ENCODE data around the gene RASSF6.

Gene RASSF6

DNA sequence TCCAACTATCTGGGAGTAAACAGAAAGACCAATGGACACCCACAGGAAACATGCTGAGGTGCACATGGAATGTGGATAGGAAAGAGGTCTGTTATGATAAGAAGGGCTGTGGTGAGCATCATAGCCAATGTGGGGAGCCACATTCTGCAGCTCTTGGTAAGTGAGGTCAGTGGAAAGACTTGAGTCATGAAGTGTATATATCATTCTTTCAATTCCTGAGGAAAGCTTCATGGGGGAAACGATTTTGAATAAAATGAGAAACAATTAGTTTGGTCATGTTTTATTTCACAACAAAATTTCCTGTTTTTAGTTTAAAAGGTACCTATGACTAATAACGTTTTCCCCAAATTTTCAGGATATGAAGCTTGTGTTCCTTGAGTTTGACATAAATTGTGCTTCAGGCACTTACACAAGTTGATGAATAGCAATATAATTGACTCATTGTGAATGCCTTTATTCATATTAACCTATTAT, 41.4 kb upstream of the RASSF6 start:
- no peaks in the 10 kb centered on the region for H3K9me2 ChIP-seq (replicated peaks; ENCODE audit: insufficient read depth, low read length)
- H3K27me3 ChIP-seq (ENCODE audit: low read length): no peaks in the 10 kb centered on the region
- H3K9me3 ChIP-seq (ENCODE audit: insufficient read depth, low read length): no peaks in the 10 kb centered on the region
- no peak overlapping the region for H3K9ac ChIP-seq (ENCODE audit: low read length)
- H2AFZ ChIP-seq (ENCODE audit: low read depth, low read length, severe bottlenecking): no peak overlapping the region
- no peak for TF ChIP-seq EZH2phosphoT487 (conservative IDR thresholded peaks at IDR 0.05; ENCODE audit: low read length)
- TF ChIP-seq, protein P1, sequence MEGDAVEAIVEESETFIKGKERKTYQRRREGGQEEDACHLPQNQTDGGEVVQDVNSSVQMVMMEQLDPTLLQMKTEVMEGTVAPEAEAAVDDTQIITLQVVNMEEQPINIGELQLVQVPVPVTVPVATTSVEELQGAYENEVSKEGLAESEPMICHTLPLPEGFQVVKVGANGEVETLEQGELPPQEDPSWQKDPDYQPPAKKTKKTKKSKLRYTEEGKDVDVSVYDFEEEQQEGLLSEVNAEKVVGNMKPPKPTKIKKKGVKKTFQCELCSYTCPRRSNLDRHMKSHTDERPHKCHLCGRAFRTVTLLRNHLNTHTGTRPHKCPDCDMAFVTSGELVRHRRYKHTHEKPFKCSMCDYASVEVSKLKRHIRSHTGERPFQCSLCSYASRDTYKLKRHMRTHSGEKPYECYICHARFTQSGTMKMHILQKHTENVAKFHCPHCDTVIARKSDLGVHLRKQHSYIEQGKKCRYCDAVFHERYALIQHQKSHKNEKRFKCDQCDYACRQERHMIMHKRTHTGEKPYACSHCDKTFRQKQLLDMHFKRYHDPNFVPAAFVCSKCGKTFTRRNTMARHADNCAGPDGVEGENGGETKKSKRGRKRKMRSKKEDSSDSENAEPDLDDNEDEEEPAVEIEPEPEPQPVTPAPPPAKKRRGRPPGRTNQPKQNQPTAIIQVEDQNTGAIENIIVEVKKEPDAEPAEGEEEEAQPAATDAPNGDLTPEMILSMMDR (IDR thresholded peaks at IDR 0.05; ENCODE audit: insufficient read depth, low read length, poor library complexity, severe bottlenecking): no peak
- no peaks in the 10 kb centered on the region for H4K20me1 ChIP-seq (ENCODE audit: low read depth, low read length)
- H3F3A ChIP-seq (ENCODE audit: insufficient read depth): no peaks in the 10 kb centered on the region
- H3K27ac ChIP-seq (ENCODE audit: low read depth, low read length): no peak overlapping the region
- H3K4me3 ChIP-seq (ENCODE audit: insufficient read depth, low read length, poor library complexity, severe bottlenecking): no peak overlapping the region
- no peaks in the 10 kb centered on the region for H3K79me2 ChIP-seq (ENCODE audit: insufficient read depth, low read length)
- no peak overlapping the region for H3K4me2 ChIP-seq (ENCODE audit: low read depth, low read length, poor library complexity, severe bottlenecking)
- H3K36me3 ChIP-seq (ENCODE audit: low read length): no peaks in the 10 kb centered on the region

DNA sequence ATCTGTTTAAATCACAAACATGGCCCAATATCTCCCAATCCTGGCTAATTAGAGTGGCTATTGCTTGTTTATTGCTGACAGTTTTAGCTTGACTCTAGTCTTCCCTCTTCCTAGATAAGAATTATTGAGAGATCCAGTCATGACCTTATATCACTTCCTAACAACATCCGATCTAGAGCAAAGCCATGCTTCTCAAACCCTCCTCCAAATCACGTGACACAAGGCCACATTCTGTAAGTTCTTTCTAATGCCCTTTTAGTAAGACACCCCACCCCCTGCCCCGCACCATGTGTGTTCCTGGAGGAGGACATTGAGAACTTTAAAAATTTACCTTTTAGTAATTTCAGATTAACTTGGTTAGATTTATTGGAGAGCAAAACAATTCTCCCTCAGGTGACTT, 40.6 kb upstream of the RASSF6 start:
- TF ChIP-seq, protein P1 (IDR thresholded peaks at IDR 0.05; ENCODE audit: insufficient read depth, low read length, poor library complexity, severe bottlenecking): no peak
- no peak for TF ChIP-seq EZH2phosphoT487 (conservative IDR thresholded peaks at IDR 0.05; ENCODE audit: low read length)
- H3K4me2 ChIP-seq (ENCODE audit: low read depth, low read length, poor library complexity, severe bottlenecking): no peak overlapping the region
- H3K36me3 ChIP-seq (ENCODE audit: low read length): no peaks in the 10 kb centered on the region
- no peaks in the 10 kb centered on the region for H3K9me3 ChIP-seq (ENCODE audit: insufficient read depth, low read length)
- no peak overlapping the region for H3K9ac ChIP-seq (ENCODE audit: low read length)
- H3K27ac ChIP-seq (ENCODE audit: low read depth, low read length): no peak overlapping the region
- no peaks in the 10 kb centered on the region for H3K27me3 ChIP-seq (ENCODE audit: low read length)
- no peaks in the 10 kb centered on the region for H3F3A ChIP-seq (ENCODE audit: insufficient read depth)
- no peak overlapping the region for H3K4me3 ChIP-seq (ENCODE audit: insufficient read depth, low read length, poor library complexity, severe bottlenecking)
- no peak overlapping the region for H2AFZ ChIP-seq (ENCODE audit: low read depth, low read length, severe bottlenecking)
- H4K20me1 ChIP-seq (ENCODE audit: low read depth, low read length): no peaks in the 10 kb centered on the region
- no peaks in the 10 kb centered on the region for H3K9me2 ChIP-seq (replicated peaks; ENCODE audit: insufficient read depth, low read length)
- H3K79me2 ChIP-seq (ENCODE audit: insufficient read depth, low read length): no peaks in the 10 kb centered on the region

DNA sequence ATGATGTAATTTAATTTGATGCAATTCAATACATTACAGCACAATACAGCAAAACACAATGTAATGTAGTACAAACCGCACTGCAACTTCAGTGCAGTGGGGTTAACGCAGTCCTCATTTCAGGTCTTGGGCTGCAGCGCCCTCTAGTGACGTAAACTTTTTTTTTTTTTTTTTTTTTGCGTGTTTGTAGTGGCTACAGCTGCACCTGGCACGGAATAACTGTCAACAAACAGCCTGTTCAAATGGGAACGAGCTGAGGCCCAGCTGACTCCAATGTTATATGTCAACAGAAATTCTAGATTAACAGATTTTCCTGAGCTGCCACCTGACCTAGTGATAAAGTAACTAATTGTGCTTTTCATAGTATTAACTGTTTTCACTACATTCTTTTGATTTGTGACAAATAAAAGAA, 33.5 kb upstream of the RASSF6 start:
- no peak overlapping the region for H3K4me3 ChIP-seq (ENCODE audit: insufficient read depth, low read length, poor library complexity, severe bottlenecking)
- H3K27ac ChIP-seq (ENCODE audit: low read depth, low read length): peak overlapping the region; percentile 90
- H3K36me3 ChIP-seq (ENCODE audit: low read length): no peaks in the 10 kb centered on the region
- no peaks in the 10 kb centered on the region; the same call in 1 of the 2 replicates for H3F3A ChIP-seq (ENCODE audit: insufficient read depth)
- no peaks in the 10 kb centered on the region for H3K9me3 ChIP-seq (ENCODE audit: insufficient read depth, low read length)
- no peaks in the 10 kb centered on the region for H4K20me1 ChIP-seq (ENCODE audit: low read depth, low read length)
- peak overlapping the region; percentile 25; the same call in 1 of the 2 replicates for H3K9ac ChIP-seq (ENCODE audit: low read length)
- no peaks in the 10 kb centered on the region for H3K9me2 ChIP-seq (replicated peaks; ENCODE audit: insufficient read depth, low read length)
- peak overlapping the region; percentile 66 for H3K4me2 ChIP-seq (ENCODE audit: low read depth, low read length, poor library complexity, severe bottlenecking)
- TF ChIP-seq EZH2phosphoT487 (conservative IDR thresholded peaks at IDR 0.05; ENCODE audit: low read length): no peak
- TF ChIP-seq, protein P1 (IDR thresholded peaks at IDR 0.05; ENCODE audit: insufficient read depth, low read length, poor library complexity, severe bottlenecking): no peak
- no peaks in the 10 kb centered on the region for H3K27me3 ChIP-seq (ENCODE audit: low read length)
- H3K79me2 ChIP-seq (ENCODE audit: insufficient read depth, low read length): no peaks in the 10 kb centered on the region
- no peak overlapping the region for H2AFZ ChIP-seq (ENCODE audit: low read depth, low read length, severe bottlenecking)
